Natural killer cell (primary cell): ENCODE results near the gene NCK2. TPM values are rescaled to one million over a fixed set of nuclear protein-coding genes. Genes with fewer than 3 reads are reported as not detected.

Experiments
- ATAC-seq, 3 donors: fragments of 150-1000 bp in 2 of 3; fragments of 200-7000 bp in 1 of 3; cut with Tn5 transposase; 1 replicate in 1 of 3; 2 replicates in 2 of 3; pipeline ENCODE4 v1.10.0; 2021; ENCODE audit warnings: mild to moderate bottlenecking in 2 of 3, moderate library complexity in 2 of 3
- DNase-seq, 2 donors: peaks; one replicate each; pipeline versions ENCODE4 v3.0.0 to v3.0.0-alpha.2; 2013 to 2021; ENCODE audit warnings: mixed read lengths in 1 of 2
- H3K27ac ChIP-seq: one replicate; pipeline ENCODE4 v1.5.1; 2013; ENCODE audit warnings: mild to moderate bottlenecking, low read length
- H3K27me3 ChIP-seq: one replicate; pipeline ENCODE4 v1.6.1; 2013; ENCODE audit warnings: low read length; ENCODE audit not compliant: control insufficient read depth, insufficient read depth
- H3K36me3 ChIP-seq: one replicate; pipeline ENCODE4 v1.6.1; 2013; ENCODE audit warnings: low read length; ENCODE audit not compliant: control insufficient read depth, insufficient read depth
- H3K4me1 ChIP-seq: one replicate; pipeline ENCODE4 v1.6.1; 2013; ENCODE audit warnings: low read length; ENCODE audit not compliant: control insufficient read depth, insufficient read depth
- H3K4me3 ChIP-seq: one replicate; pipeline ENCODE4 v1.5.1; 2013; ENCODE audit warnings: low read length
- H3K9me3 ChIP-seq: one replicate; pipeline ENCODE4 v1.6.1; 2013; ENCODE audit warnings: low read length; ENCODE audit not compliant: control insufficient read depth, insufficient read depth
- H3K27ac Mint-ChIP-seq, 2 donors: one replicate each; pipeline ENCODE4 v1.8.0; 2022; ENCODE audit warnings: mild to moderate bottlenecking in 2 of 2, mixed read lengths in 2 of 2, moderate library complexity in 1 of 2
- H3K27me3 Mint-ChIP-seq, 2 donors: one replicate each; pipeline ENCODE4 v1.8.0; 2022; ENCODE audit warnings: low read depth in 2 of 2, mixed read lengths in 2 of 2
- H3K36me3 Mint-ChIP-seq: one replicate; pipeline ENCODE4 v1.8.0; 2022; ENCODE audit warnings: mixed read lengths
- H3K4me1 Mint-ChIP-seq, 2 donors: one replicate each; pipeline ENCODE4 v1.8.0; 2022; ENCODE audit warnings: mixed read lengths in 2 of 2
- H3K4me3 Mint-ChIP-seq: one replicate; pipeline ENCODE4 v1.8.0; 2022; ENCODE audit warnings: mild to moderate bottlenecking, moderate library complexity, mixed read lengths
- H3K9me3 Mint-ChIP-seq, 2 donors: one replicate each; pipeline ENCODE4 v1.8.0; 2022; ENCODE audit warnings: mixed read lengths in 2 of 2
- WGBS: methylation state at CpG from one replicate; pipeline ENCODE4 v1.1.7; 2013; ENCODE audit warnings: missing lambda C conversion rate; ENCODE audit not compliant: insufficient coverage; 5-methylcytosine and 5-hydroxymethylcytosine counted together
- intact Hi-C: fragments of 100-400 bp; cut with micrococcal nuclease; formaldehyde crosslinking; loops from one replicate; pipeline ENCODE4 v1.14.2; 2022
- total RNA-seq, 4 donors: library from RNA; stranded (reverse); fragments of 120-200 nt in 1 of 4; gene quantifications; one replicate each; pipeline versions ENCODE4 v1.2.3 to v1.2.4, GENCODE V29; 2013 to 2022
- TF ChIP-seq, protein P1 (sequence below): fragments of 200-600 bp; IDR thresholded peaks from one replicate; pipeline ENCODE4 v1.8.0; 2022; ENCODE audit warnings: antibody characterized with exemption

NCK2 gene
- total RNA-seq, 3 donors from 2014 or later (not counting 1 experiment from before 2014, with no cell fraction given): 34.1 to 50.8 (median 43.0) TPM

DNA sequence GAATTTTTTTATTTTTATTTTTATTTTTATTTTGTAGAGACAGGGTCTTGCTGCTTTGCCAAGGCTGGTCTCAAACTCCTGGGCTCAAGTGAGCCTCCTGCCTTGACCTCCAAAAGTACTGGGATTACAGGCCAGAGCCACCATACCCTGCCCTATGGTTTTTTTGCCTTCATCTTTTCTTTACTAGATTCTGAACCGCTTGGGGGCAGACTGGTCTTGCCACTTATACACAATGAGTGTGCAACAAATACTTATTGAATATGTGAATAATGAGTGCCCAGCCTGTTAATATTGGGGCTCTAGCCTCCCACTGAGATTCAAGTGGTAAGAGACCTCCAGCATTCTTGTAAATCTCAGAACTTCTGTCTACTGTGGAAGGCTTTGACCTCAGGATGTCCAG, 3.9 kb downstream of the NCK2 start:
- TF ChIP-seq, protein P1, sequence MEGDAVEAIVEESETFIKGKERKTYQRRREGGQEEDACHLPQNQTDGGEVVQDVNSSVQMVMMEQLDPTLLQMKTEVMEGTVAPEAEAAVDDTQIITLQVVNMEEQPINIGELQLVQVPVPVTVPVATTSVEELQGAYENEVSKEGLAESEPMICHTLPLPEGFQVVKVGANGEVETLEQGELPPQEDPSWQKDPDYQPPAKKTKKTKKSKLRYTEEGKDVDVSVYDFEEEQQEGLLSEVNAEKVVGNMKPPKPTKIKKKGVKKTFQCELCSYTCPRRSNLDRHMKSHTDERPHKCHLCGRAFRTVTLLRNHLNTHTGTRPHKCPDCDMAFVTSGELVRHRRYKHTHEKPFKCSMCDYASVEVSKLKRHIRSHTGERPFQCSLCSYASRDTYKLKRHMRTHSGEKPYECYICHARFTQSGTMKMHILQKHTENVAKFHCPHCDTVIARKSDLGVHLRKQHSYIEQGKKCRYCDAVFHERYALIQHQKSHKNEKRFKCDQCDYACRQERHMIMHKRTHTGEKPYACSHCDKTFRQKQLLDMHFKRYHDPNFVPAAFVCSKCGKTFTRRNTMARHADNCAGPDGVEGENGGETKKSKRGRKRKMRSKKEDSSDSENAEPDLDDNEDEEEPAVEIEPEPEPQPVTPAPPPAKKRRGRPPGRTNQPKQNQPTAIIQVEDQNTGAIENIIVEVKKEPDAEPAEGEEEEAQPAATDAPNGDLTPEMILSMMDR: no peak
- H3K27ac ChIP-seq: peak overlapping the region; percentile 37
- WGBS: no CpG with 5 or more reads among the region's 1 CpG
- Mint-ChIP-seq H3K4me1 (peaks cover 78 to 82% of the 10 kb centered on the region in 2 donors), H3K9me3 (no peaks in the 10 kb centered on the region), H3K36me3 (no peaks in the 10 kb centered on the region), H3K27me3 (no peaks in the 10 kb centered on the region), H3K4me3 (peak overlapping the region; percentile 68), H3K27ac (peak overlapping the region; percentile 91 to 95)
- intact Hi-C loops: no loop called here
- DNase-seq (peak in 1 of 2 donors; percentile 55), ATAC-seq (no peak)
- H3K4me3 ChIP-seq: no peak overlapping the region
- peaks cover 7% of the 10 kb centered on the region for H3K36me3 ChIP-seq
- no peaks in the 10 kb centered on the region for H3K27me3 ChIP-seq
- no peaks in the 10 kb centered on the region for H3K9me3 ChIP-seq
- peaks cover 63% of the 10 kb centered on the region for H3K4me1 ChIP-seq

DNA sequence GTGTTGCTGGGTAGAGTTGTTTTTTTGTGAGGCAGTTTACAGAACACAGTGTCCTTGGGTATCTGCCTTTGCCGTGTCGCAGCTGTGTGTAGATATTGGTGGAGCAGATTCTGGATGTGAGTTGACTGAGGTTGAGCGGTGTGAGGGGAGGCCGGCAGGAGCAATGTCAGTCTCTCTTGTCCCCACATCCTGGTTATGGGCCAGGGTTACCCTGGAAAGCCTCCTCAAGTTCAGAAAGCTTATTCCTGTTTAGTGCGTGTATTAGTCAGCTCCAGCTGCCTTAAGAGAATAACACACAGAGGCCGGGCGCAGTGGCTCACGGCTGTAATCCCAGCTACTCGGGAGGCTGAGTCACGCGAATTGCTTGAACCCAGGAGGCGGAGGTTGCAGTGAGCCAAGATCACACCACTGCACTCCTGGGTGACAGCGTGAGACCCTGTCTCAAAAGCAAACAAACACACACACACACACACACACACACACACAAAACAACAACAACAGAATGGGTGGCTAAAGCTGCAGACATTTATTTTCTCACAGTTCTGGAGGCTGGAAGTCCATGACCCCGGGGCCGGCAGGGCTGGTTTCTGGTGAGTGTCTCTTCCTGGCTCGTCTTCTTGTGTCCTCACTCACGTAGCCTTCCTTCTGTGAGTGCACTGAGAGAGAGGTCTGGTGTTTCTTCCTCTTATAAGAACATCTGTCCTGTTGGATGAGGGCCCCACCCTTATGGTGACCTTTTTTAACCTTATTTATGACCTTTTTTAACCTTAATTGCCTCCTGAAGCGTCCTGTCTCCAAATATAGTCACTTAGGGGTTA, 5.1 kb downstream of the NCK2 start:
- H3K4me1 ChIP-seq: peaks cover 69% of the 10 kb centered on the region
- 74% methylated on average over 18 of the region's 18 CpGs for WGBS
- intact Hi-C loops: no loop called here
- Mint-ChIP-seq H3K4me1 (peaks cover 84 to 86% of the 10 kb centered on the region in 2 donors), H3K27ac (peak overlapping the region; percentile 64 to 65), H3K4me3 (peak overlapping the region; percentile 49), H3K9me3 (no peaks in the 10 kb centered on the region), H3K27me3 (no peaks in the 10 kb centered on the region), H3K36me3 (no peaks in the 10 kb centered on the region)
- peaks cover 7% of the 10 kb centered on the region for H3K36me3 ChIP-seq
- no peaks in the 10 kb centered on the region for H3K9me3 ChIP-seq
- TF ChIP-seq, protein P1: no peak
- no peak overlapping the region for H3K4me3 ChIP-seq
- peak overlapping the region; percentile 46 for H3K27ac ChIP-seq
- DNase-seq (peak in 1 of 2 donors; percentile 44), ATAC-seq (no peak)
- H3K27me3 ChIP-seq: no peaks in the 10 kb centered on the region

- Histone ChIP-seq H3K27ac (peak overlapping the region; percentile 46), H3K4me1 (peaks cover 75% of the 10 kb centered on the region), H3K9me3 (no peaks in the 10 kb centered on the region), H3K4me3 (no peak overlapping the region), H3K36me3 (peaks cover 7% of the 10 kb centered on the region), H3K27me3 (no peaks in the 10 kb centered on the region)
- peak in 1 of 2 donors; percentile 41 for DNase-seq
- intact Hi-C loops: no loop called here
- WGBS: 80% methylated on average over 4 of the region's 4 CpGs
- Mint-ChIP-seq H3K27me3 (no peaks in the 10 kb centered on the region), H3K36me3 (no peaks in the 10 kb centered on the region), H3K4me1 (peaks cover 90 to 92% of the 10 kb centered on the region in 2 donors), H3K9me3 (no peaks in the 10 kb centered on the region), H3K4me3 (no peak overlapping the region), H3K27ac (peak overlapping the region; percentile 27 to 64)
- no peak for ATAC-seq
- TF ChIP-seq, protein P1: no peak
Observed at GRCh38 chr2:105750735-105751134, 6.0 kb downstream of the NCK2 start.
